ENCODE results near the gene GABRA4.

DNA sequence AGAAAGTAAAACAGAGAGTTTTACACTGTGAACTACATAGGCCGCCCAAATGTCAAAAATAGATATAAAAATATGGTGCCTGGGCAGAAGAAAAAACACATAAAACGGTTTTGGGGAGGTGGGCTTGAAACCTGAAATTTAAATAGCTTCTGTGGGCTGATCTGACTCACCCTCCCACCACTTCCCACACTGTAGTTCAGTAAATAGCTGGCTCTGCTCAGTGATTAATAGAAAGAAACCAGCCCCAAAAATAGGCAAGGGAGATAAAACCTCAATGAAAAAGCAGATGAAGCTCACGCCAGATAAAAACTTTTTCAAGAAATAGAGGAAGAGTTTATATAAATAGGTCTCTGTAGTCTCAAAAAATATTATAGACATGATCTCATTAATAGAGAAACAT lies 71.2 kb downstream of the GABRA4 start:
- TF ChIP-seq, protein P1, sequence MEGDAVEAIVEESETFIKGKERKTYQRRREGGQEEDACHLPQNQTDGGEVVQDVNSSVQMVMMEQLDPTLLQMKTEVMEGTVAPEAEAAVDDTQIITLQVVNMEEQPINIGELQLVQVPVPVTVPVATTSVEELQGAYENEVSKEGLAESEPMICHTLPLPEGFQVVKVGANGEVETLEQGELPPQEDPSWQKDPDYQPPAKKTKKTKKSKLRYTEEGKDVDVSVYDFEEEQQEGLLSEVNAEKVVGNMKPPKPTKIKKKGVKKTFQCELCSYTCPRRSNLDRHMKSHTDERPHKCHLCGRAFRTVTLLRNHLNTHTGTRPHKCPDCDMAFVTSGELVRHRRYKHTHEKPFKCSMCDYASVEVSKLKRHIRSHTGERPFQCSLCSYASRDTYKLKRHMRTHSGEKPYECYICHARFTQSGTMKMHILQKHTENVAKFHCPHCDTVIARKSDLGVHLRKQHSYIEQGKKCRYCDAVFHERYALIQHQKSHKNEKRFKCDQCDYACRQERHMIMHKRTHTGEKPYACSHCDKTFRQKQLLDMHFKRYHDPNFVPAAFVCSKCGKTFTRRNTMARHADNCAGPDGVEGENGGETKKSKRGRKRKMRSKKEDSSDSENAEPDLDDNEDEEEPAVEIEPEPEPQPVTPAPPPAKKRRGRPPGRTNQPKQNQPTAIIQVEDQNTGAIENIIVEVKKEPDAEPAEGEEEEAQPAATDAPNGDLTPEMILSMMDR (conservative IDR thresholded peaks at IDR 0.05; ENCODE audit: low read depth in 2 of 2): no peak
- TF ChIP-seq, protein P2, sequence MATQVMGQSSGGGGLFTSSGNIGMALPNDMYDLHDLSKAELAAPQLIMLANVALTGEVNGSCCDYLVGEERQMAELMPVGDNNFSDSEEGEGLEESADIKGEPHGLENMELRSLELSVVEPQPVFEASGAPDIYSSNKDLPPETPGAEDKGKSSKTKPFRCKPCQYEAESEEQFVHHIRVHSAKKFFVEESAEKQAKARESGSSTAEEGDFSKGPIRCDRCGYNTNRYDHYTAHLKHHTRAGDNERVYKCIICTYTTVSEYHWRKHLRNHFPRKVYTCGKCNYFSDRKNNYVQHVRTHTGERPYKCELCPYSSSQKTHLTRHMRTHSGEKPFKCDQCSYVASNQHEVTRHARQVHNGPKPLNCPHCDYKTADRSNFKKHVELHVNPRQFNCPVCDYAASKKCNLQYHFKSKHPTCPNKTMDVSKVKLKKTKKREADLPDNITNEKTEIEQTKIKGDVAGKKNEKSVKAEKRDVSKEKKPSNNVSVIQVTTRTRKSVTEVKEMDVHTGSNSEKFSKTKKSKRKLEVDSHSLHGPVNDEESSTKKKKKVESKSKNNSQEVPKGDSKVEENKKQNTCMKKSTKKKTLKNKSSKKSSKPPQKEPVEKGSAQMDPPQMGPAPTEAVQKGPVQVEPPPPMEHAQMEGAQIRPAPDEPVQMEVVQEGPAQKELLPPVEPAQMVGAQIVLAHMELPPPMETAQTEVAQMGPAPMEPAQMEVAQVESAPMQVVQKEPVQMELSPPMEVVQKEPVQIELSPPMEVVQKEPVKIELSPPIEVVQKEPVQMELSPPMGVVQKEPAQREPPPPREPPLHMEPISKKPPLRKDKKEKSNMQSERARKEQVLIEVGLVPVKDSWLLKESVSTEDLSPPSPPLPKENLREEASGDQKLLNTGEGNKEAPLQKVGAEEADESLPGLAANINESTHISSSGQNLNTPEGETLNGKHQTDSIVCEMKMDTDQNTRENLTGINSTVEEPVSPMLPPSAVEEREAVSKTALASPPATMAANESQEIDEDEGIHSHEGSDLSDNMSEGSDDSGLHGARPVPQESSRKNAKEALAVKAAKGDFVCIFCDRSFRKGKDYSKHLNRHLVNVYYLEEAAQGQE (IDR thresholded peaks at IDR 0.05; ENCODE audit: unreplicated experiment): no peak
- no peak for TF ChIP-seq EZH2 (IDR thresholded peaks at IDR 0.05; ENCODE audit: low read depth, unreplicated experiment)
- TF ChIP-seq JUNB (IDR thresholded peaks at IDR 0.05; ENCODE audit: unreplicated experiment): no peak
- TF ChIP-seq ZNF114 (CRISPR knock-in tag; IDR thresholded peaks at IDR 0.05): no peak
- TF ChIP-seq NANOG (IDR thresholded peaks at IDR 0.05; ENCODE audit: borderline replicate concordance): no peak
- TF ChIP-seq EZH2phosphoT487 (IDR thresholded peaks at IDR 0.05; ENCODE audit: unreplicated experiment): no peak
- TF ChIP-seq POLR2AphosphoS5 (IDR thresholded peaks at IDR 0.05; ENCODE audit: low read depth): no peak
- no peak for TF ChIP-seq ZNF331 (CRISPR knock-in tag; IDR thresholded peaks at IDR 0.05; ENCODE audit: low read depth)
- no peak for TF ChIP-seq CREB1 (CRISPR knock-in tag; IDR thresholded peaks at IDR 0.05; ENCODE audit: low read depth)
- TF ChIP-seq, protein P3, sequence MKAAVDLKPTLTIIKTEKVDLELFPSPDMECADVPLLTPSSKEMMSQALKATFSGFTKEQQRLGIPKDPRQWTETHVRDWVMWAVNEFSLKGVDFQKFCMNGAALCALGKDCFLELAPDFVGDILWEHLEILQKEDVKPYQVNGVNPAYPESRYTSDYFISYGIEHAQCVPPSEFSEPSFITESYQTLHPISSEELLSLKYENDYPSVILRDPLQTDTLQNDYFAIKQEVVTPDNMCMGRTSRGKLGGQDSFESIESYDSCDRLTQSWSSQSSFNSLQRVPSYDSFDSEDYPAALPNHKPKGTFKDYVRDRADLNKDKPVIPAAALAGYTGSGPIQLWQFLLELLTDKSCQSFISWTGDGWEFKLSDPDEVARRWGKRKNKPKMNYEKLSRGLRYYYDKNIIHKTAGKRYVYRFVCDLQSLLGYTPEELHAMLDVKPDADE (IDR thresholded peaks at IDR 0.05): no peak
- TF ChIP-seq ZNF462 (CRISPR knock-in tag; IDR thresholded peaks at IDR 0.05): no peak
- TF ChIP-seq STAT1 (IDR thresholded peaks at IDR 0.05; ENCODE audit: unreplicated experiment): no peak
